Peyer's patch (tissue), 4 donors: ENCODE data around the gene STIP1. TPM values are rescaled to one million over a fixed set of nuclear protein-coding genes. Genes with fewer than 3 reads are reported as not detected.

ENCODE experiments used
- DNase-seq, 3 donors: peaks; one replicate each; pipeline ENCODE4 v3.0.0-alpha.2; 2017 to 2019
- H3K27ac ChIP-seq, 4 donors: fragments of 200-600 bp; sonication (generic); one replicate each; pipeline ENCODE4 v1.5.1; 2016 to 2019
- H3K27me3 ChIP-seq, 2 donors: fragments of 200-600 bp; sonication (generic); one replicate each; pipeline ENCODE4 v1.5.1; 2019
- H3K36me3 ChIP-seq, 3 donors: fragments of 200-600 bp; sonication (generic); one replicate each; pipeline ENCODE4 v1.5.1; 2016 to 2019
- H3K4me1 ChIP-seq, 4 donors: fragments of 200-600 bp; sonication (generic); one replicate each; pipeline ENCODE4 v1.5.1; 2016 to 2019
- H3K4me3 ChIP-seq, 4 donors: fragments of 200-600 bp; sonication (generic); 1 replicate in 3 of 4; 2 replicates in 1 of 4; pipeline ENCODE4 v1.5.1; 2016 to 2019; ENCODE audit warnings: mild to moderate bottlenecking in 1 of 4
- H3K9me3 ChIP-seq, 4 donors: fragments of 200-600 bp; sonication (generic); one replicate each; pipeline ENCODE4 v1.5.1; 2016 to 2019; ENCODE audit warnings: mild to moderate bottlenecking in 1 of 4
- POLR2A ChIP-seq, 2 donors: fragments of 450-650 bp; IDR thresholded peaks; one replicate each; pipeline ENCODE4 v1.5.1; 2017; ENCODE audit warnings: antibody characterized with exemption in 2 of 2, mild to moderate bottlenecking in 2 of 2, moderate library complexity in 2 of 2
- total RNA-seq, 4 donors: library from RNA; depleted of rRNA; stranded (reverse); fragments of >200 nt; gene quantifications; one replicate each; pipeline ENCODE4 v1.1.0, GENCODE V29; 2016
- TF ChIP-seq, protein P1 (sequence below), 6 experiments: fragments of 450-650 bp in 4 of 6; fragments of 200-600 bp in 2 of 6; sonication (generic) in 1 of 6; IDR thresholded peaks; one replicate each; pipeline ENCODE4 v1.5.1; 2017 to 2019; ENCODE audit warnings: antibody characterized with exemption in 6 of 6, mild to moderate bottlenecking in 3 of 6, moderate library complexity in 1 of 6

STIP1 gene
- total RNA-seq, 4 donors from 2014 or later = 50.3 to 106 (median 67.0) TPM

DNA sequence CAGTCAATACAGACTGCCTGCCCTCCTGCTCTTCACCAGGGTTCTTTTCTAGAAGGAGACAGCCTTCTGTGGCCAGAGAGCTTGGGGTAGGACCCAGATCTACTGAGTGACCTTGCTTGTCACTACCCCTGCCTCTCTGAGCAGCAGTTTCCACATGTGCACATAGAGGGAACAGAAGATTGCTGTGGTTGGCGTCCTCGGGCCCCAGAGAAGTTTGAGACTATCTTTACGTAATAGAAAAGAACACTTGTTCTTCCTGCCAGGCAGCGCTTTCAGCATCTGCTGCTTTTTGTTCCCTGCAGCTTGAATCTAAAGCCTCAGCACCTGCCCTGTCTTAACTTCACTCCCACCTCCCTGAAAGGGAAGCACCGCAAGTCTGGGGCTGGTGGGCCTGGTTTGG is 53.0 kb downstream of the STIP1 start:
- no peak for DNase-seq
- Histone ChIP-seq H3K9me3 (no peaks in the 10 kb centered on the region), H3K36me3 (peaks cover 0 to 22% (median 0%) of the 10 kb centered on the region in 3 donors), H3K27me3 (no peaks in the 10 kb centered on the region), H3K4me3 (no peak overlapping the region), H3K27ac (peak overlapping the region; percentile 41 to 100 (median 98)), H3K4me1 (peaks cover 0 to 58% (median 29%) of the 10 kb centered on the region in 4 donors)
- TF ChIP-seq, protein P1, sequence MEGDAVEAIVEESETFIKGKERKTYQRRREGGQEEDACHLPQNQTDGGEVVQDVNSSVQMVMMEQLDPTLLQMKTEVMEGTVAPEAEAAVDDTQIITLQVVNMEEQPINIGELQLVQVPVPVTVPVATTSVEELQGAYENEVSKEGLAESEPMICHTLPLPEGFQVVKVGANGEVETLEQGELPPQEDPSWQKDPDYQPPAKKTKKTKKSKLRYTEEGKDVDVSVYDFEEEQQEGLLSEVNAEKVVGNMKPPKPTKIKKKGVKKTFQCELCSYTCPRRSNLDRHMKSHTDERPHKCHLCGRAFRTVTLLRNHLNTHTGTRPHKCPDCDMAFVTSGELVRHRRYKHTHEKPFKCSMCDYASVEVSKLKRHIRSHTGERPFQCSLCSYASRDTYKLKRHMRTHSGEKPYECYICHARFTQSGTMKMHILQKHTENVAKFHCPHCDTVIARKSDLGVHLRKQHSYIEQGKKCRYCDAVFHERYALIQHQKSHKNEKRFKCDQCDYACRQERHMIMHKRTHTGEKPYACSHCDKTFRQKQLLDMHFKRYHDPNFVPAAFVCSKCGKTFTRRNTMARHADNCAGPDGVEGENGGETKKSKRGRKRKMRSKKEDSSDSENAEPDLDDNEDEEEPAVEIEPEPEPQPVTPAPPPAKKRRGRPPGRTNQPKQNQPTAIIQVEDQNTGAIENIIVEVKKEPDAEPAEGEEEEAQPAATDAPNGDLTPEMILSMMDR (IDR thresholded peaks at IDR 0.05) = no peak
- no peak for TF ChIP-seq POLR2A (IDR thresholded peaks at IDR 0.05)

DNA sequence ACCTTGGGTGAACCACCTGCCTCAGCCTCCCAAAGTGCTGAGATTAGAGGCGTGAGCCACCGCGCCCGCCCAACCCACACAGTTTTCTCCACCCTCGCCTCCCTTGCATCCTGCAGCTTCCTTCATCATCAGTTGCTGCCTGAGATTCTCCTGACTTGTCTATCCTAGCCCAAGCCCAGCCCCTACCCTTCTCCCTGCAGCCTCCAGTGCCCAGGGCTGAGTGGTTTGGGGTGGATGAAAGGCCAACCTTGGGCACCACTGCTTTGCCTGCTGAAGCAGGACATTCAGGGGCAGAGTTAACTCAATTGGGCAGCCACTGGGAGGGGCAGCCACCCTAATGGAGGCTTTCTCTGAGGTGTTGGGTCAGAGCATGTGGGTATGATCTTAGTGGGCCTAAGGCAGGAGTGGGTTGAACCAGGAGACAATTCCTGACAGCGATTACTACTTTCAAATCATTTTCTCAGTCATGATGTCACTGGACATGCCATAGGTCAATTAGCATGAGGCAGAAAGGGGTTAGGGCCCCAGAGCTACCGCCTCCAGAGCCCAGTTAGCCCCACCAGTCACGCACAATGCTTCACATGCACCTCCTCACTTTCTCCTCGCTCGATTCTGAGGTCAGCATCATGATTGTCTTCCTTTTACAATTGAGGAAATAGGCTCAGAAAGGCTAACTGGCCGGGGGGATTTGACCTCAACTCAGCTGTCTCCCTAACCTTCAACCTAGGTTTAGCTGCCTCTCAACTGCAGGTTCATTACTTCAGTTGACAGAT is 53.9 kb downstream of the STIP1 start:
- no peaks in the 10 kb centered on the region for H3K27me3 ChIP-seq
- H3K36me3 ChIP-seq = peaks cover 0 to 26% (median 0%) of the 10 kb centered on the region in 3 donors
- TF ChIP-seq POLR2A (IDR thresholded peaks at IDR 0.05) = no peak
- TF ChIP-seq, protein P1 (IDR thresholded peaks at IDR 0.05) = no peak
- DNase-seq = peak in 1 of 3 donors; percentile 72
- H3K4me3 ChIP-seq = peak overlapping the region; percentile 76 to 95 (median 94)
- peak overlapping the region; percentile 98 to 100 (median 98) for H3K27ac ChIP-seq
- peaks cover 0 to 61% (median 30%) of the 10 kb centered on the region in 4 donors for H3K4me1 ChIP-seq
- no peaks in the 10 kb centered on the region for H3K9me3 ChIP-seq

DNA sequence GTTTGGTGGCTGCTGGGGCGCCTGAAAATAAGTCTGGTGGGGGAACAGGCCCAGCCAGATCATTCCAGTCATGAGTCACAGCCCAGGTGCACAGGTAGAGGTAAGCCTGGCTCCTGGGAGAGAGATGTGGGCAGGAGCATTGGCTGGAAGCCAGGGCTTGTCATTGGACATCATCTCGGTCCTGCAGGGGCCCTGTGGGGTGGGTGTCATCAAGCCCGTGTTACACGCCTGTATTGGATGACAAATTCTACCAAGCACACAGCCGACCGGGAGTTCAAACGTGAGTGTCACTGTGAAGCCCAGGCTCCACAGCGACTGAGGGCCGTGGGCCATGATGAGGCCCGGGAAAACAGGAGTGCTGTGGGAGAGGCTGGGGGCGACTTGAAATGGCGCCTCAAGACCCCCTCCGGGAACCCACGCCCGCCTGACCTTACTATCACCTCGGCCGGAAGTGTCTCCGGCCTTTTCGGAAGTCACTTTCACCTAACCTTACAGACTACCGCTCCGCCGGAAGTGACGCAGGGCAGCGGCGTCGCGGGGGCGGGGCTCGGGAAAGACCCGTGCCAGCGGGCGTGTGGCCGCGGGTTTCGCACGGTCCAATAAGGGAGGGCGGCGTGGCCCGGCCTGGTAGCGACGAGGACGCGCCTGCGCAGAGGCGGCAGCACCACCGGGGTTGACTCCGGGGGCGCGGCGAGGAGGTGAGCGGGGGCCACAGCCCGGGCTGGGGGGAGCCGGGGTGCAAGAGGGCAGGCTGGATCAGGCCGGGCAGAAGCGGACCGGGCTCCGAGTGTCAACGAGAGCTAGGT is 54.7 kb downstream of the STIP1 start, which contains the start of gene FKBP2:
Gene FKBP2 (plus strand): TSS at position 661 of the 806 bp plus-strand sequence. CDS start 1,293 bp downstream, outside the sequence.
- no peaks in the 10 kb centered on the region for H3K9me3 ChIP-seq
- H3K27ac ChIP-seq = peak within 1 kb of the TSS; percentile 98 to 100 (median 98)
- peak within 1 kb of the TSS; percentile 76 to 95 (median 94) for H3K4me3 ChIP-seq
- peaks cover 0 to 61% (median 27%) of the 10 kb centered on the region in 4 donors for H3K4me1 ChIP-seq
- H3K27me3 ChIP-seq = no peaks in the 10 kb centered on the region
- TF ChIP-seq, protein P1 (IDR thresholded peaks at IDR 0.05) = no peak
- TF ChIP-seq POLR2A (IDR thresholded peaks at IDR 0.05) = peak; percentile 92 to 95
- peaks cover 0 to 26% (median 0%) of the 10 kb centered on the region in 3 donors for H3K36me3 ChIP-seq
- peak; percentile 99 for DNase-seq

DNA sequence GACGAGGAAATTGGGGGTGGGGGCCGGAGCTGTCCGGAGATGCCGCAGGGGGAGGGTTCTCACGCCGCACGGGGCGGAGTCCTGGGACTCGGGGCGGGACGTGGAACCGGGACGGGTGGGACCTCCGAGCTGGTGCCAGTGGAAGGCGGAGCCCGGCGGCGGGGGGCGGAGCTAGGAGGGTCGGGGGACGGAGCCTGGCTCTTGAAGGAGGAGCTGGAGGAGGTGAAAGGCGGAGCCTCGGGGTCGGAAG is 55.2 kb downstream of the STIP1 start:
- H3K27me3 ChIP-seq = no peaks in the 10 kb centered on the region
- peaks cover 0 to 58% (median 25%) of the 10 kb centered on the region in 4 donors for H3K4me1 ChIP-seq
- no peaks in the 10 kb centered on the region for H3K9me3 ChIP-seq
- peak overlapping the region; percentile 76 to 95 (median 94) for H3K4me3 ChIP-seq
- DNase-seq = peak; percentile 99 to 100 (median 100)
- peak overlapping the region; percentile 98 to 100 (median 98) for H3K27ac ChIP-seq
- TF ChIP-seq, protein P1 (IDR thresholded peaks at IDR 0.05) = no peak
- no peak for TF ChIP-seq POLR2A (IDR thresholded peaks at IDR 0.05)
- peaks cover 0 to 26% (median 0%) of the 10 kb centered on the region in 3 donors for H3K36me3 ChIP-seq

DNA sequence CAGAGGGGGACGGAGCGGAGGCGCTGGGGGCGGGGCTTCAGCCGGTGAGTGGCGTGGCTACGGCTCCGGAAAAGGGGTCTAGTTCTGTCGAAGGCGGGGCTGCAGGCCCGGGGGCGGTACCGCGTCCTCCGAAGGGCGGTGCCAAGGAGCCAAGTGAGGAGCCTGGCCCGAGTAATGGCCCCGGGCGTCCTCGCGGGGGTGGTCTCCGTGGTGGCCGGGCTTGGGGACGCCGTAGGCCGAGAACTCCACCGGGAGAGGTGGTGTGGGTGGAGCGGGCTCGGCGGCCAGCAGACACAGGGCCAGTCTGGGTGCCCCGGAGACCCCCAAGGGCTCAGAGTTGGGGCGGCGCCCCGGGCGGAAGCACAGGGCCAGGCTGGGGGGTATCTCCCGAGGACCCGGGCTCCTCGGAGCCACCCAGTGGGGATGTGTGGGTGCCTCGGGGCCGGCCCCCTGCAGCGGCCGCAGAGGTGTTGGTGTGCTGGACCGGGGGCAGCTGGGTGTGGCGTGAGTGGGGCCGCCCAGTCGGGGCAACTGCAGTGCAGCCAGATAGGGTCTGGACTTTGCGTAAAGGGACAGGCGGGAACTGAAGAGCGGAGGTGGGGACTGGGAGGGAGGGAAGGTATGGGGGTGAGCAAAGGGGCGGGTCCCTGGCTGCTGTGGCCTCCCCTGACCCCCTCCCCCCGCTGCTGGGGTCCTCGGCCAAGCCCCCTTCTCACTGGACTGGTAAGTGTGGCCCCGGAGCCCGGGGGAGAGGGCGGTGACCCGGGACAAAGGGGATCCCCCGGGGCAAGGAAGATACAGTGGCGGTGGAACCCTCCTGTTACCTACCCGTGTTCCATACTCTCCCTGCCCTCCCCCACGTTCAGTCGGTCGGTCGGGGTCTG is 55.8 kb downstream of the STIP1 start:
- TF ChIP-seq POLR2A (IDR thresholded peaks at IDR 0.05) = peak; percentile 85 to 87
- TF ChIP-seq, protein P1 (IDR thresholded peaks at IDR 0.05) = peak in 1 of 6 experiments; percentile 11
- DNase-seq = peak; percentile 35 to 77 (median 74)
- Histone ChIP-seq H3K27me3 (no peaks in the 10 kb centered on the region), H3K4me1 (peaks cover 0 to 55% (median 25%) of the 10 kb centered on the region in 4 donors), H3K27ac (peak overlapping the region; percentile 98 to 100 (median 98)), H3K36me3 (peaks cover 0 to 26% (median 0%) of the 10 kb centered on the region in 3 donors), H3K9me3 (no peaks in the 10 kb centered on the region), H3K4me3 (peak overlapping the region; percentile 76 to 95 (median 94))
